Activated CD4-positive, CD25-positive, alpha-beta regulatory T cell treated with anti-CD3 and anti-CD28 coated beads, Interleukin-2, amount 50 U/mL, for 24 hours (primary cell): ENCODE measurements around the gene CYP2C18.
"Not testable (repeated sequence)": the region's sequence is repeated elsewhere in the genome, so short reads cannot be mapped to it uniquely, and the experiment has no call there.

Experiments used
- ATAC-seq, 2 donors: fragments of 150-1000 bp; cut with Tn5 transposase; one replicate each; pipeline ENCODE4 v1.10.0; 2021; ENCODE audit warnings: mild to moderate bottlenecking in 1 of 2, moderate library complexity in 1 of 2

Gene CYP2C18

GRCh38 chr10:94747838-94748237, 64.3 kb downstream of the CYP2C18 start:
- no peak for ATAC-seq

- ATAC-seq: no peak
These were observed 74.4 kb downstream of the CYP2C18 start for GRCh38 chr10:94757916-94758315.

- no peak for ATAC-seq
These were observed 77.2 kb downstream of the CYP2C18 start for GRCh38 chr10:94760586-94761178.

GRCh38 chr10:94762393-94762792, 78.9 kb downstream of the CYP2C18 start, which contains the start of gene CYP2C19:
Gene CYP2C19 (plus strand): TSS chr10:94762681. CDS start chr10:94762706, 25 bp downstream.
- ATAC-seq: no peak

- not testable (repeated sequence) for ATAC-seq
These were observed 91.9 kb downstream of the CYP2C18 start for GRCh38 chr10:94775425-94775824.

DNA sequence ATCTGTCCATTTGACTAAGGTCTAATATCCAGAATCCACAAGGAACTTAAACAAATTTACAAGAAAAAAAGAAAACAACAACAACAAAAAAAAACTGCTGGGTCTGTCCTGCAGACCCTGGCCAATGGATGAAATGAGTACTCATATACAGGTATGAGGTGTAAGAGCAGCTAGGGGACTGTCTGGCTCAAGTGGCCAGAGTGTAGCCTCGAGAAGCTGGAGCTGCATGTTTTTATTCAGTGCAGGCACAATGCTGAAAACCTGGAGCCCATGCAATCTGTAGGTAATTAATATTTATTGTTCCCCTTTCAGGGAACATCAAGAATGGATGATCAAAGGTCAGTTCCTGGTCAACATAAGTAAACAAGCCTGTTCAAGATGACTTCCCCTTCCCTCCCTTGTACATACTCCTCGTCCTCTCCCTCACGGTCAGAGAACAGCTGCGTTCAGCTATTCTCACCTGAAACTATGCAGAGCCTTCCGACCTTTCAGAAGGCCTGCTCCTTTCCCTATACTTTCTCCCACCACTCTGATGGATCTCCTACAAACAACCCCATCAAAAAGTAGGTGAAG, 94.4 kb downstream of the CYP2C18 start:
- ATAC-seq: no peak

- no peak for ATAC-seq
These were observed 97.3 kb downstream of the CYP2C18 start for GRCh38 chr10:94780844-94781243.

DNA sequence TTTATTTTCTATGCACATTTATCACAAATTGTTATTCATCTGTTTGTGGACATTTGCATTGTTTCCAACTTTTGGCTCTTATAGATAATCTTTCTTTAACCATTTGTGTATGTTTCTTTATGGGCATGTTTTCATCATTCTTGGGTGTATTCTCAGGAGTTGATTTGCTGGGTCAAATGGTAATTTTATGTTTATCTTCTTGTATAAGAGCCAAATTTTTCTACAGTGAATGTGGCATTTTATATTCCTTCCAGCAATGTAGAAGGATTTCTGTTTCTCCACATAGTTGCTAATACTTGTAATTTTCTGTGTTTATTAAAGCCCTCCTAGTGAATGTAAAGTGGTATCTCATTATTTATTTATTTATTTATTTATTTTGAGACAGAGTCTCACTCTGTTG, 100.7 kb downstream of the CYP2C18 start:
- no peak for ATAC-seq

- no peak for ATAC-seq
These were observed 101.7 kb downstream of the CYP2C18 start for GRCh38 chr10:94785211-94785610.
